GM23338 (cell line): ENCODE data around the gene OR56A5. TPM values are rescaled to one million over a fixed set of nuclear protein-coding genes. Genes with fewer than 3 reads are reported as not detected.

Experiments
- ATAC-seq: fragments of 200-7000 bp; cut with Tn5 transposase; 3 replicates; pipeline ENCODE4 v1.9.1; 2020
- DNase-seq: peaks from one replicate; pipeline ENCODE4 v3.0.0-alpha.2; 2015; ENCODE audit warnings: low spot score
- H2AFZ ChIP-seq: fragments of 200-600 bp; sonication (generic); 2 replicates; pipeline ENCODE4 v1.8.0; 2016; ENCODE audit warnings: antibody characterized with exemption, mild to moderate bottlenecking, moderate library complexity
- H3F3A ChIP-seq: fragments of 200-600 bp; sonication (generic); replicated peaks from 2 replicates; pipeline ENCODE4 v1.8.0; 2017; ENCODE audit warnings: antibody characterized with exemption, mixed run types, low read depth
- H3K27ac ChIP-seq: fragments of 200-600 bp; sonication (generic); 2 replicates; pipeline ENCODE4 v1.6.1; 2016; ENCODE audit warnings: low read depth
- H3K27me3 ChIP-seq: fragments of 200-600 bp; sonication (generic); 2 replicates; pipeline ENCODE4 v1.8.0; 2016; ENCODE audit warnings: mild to moderate bottlenecking, mixed run types, moderate library complexity; ENCODE audit not compliant: insufficient read depth
- H3K36me3 ChIP-seq: fragments of 200-600 bp; sonication (generic); 2 replicates; pipeline ENCODE4 v1.8.0; 2016; ENCODE audit warnings: mild to moderate bottlenecking; ENCODE audit not compliant: insufficient read depth
- H3K4me1 ChIP-seq: fragments of 200-600 bp; sonication (generic); 2 replicates; pipeline ENCODE4 v1.8.0; 2016; ENCODE audit warnings: mild to moderate bottlenecking, moderate library complexity; ENCODE audit not compliant: insufficient read depth
- H3K4me2 ChIP-seq: fragments of 200-600 bp; sonication (generic); 2 replicates; pipeline ENCODE4 v1.7.1; 2017; ENCODE audit warnings: mixed run types
- H3K4me3 ChIP-seq: fragments of 200-600 bp; sonication (generic); 2 replicates; pipeline ENCODE4 v1.6.1; 2016; ENCODE audit warnings: mixed run types
- H3K79me2 ChIP-seq: fragments of 200-600 bp; sonication (generic); replicated peaks from 2 replicates; pipeline ENCODE4 v1.8.0; 2017; ENCODE audit warnings: mild to moderate bottlenecking; ENCODE audit not compliant: insufficient read depth
- H3K9me2 ChIP-seq: fragments of 200-600 bp; sonication (generic); 2 replicates; pipeline ENCODE4 v1.8.0; 2017; ENCODE audit not compliant: insufficient read depth
- H4K20me1 ChIP-seq: fragments of 200-600 bp; sonication (generic); replicated peaks from 2 replicates; pipeline ENCODE4 v1.8.0; 2017; ENCODE audit warnings: mild to moderate bottlenecking; ENCODE audit not compliant: insufficient read depth
- H3K27ac Mint-ChIP-seq: 2 replicates; pipeline ENCODE4 v1.8.0; 2020; ENCODE audit warnings: inconsistent platforms, mild to moderate bottlenecking, moderate library complexity, mixed read lengths
- H3K27me3 Mint-ChIP-seq: 3 replicates; pipeline ENCODE4 v1.8.0; 2022; ENCODE audit warnings: low read depth, mild to moderate bottlenecking, moderate library complexity, mixed read lengths, inconsistent platforms; ENCODE audit not compliant: insufficient read depth, poor library complexity
- H3K36me3 Mint-ChIP-seq: 3 replicates; pipeline ENCODE4 v1.8.0; 2021; ENCODE audit warnings: low read depth, mild to moderate bottlenecking, inconsistent platforms, moderate library complexity, mixed read lengths
- H3K4me1 Mint-ChIP-seq: 3 replicates; pipeline ENCODE4 v1.8.0; 2020; ENCODE audit warnings: mild to moderate bottlenecking, inconsistent platforms, mixed read lengths
- H3K4me3 Mint-ChIP-seq: 3 replicates; pipeline ENCODE4 v1.8.0; 2021; ENCODE audit warnings: moderate library complexity, mild to moderate bottlenecking, inconsistent platforms, mixed read lengths
- H3K9me3 Mint-ChIP-seq: 3 replicates; pipeline ENCODE4 v1.8.0; 2020; ENCODE audit warnings: moderate library complexity, mild to moderate bottlenecking, inconsistent platforms, mixed read lengths
- CREB1 ChIP-seq: fragments of 250-450 bp; sonication (Bioruptor Pico); IDR thresholded peaks from 2 replicates; pipeline ENCODE4 v1.5.0; 2020; ENCODE audit warnings: low read depth, mild to moderate bottlenecking, moderate library complexity
- EZH2 ChIP-seq: fragments of 200-600 bp; sonication (generic); IDR thresholded peaks from one replicate; pipeline ENCODE4 v1.8.0; 2017; ENCODE audit warnings: antibody characterized with exemption, mild to moderate bottlenecking, low read depth; ENCODE audit not compliant: unreplicated experiment
- NANOG ChIP-seq: IDR thresholded peaks from 2 replicates; pipeline ENCODE4 v1.6.1; 2016; ENCODE audit warnings: antibody characterized with exemption, borderline replicate concordance
- ZNF114 ChIP-seq: fragments of 250-450 bp; sonication (Bioruptor Pico); IDR thresholded peaks from 2 replicates; pipeline ENCODE4 v1.5.0; 2020; ENCODE audit warnings: mild to moderate bottlenecking, moderate library complexity
- ZNF331 ChIP-seq: fragments of 250-450 bp; sonication (Bioruptor Pico); IDR thresholded peaks from 2 replicates; pipeline ENCODE4 v1.5.0; 2020; ENCODE audit warnings: low read depth, mild to moderate bottlenecking, moderate library complexity
- polyA plus RNA-seq: library from polyadenylated mRNA; unstranded; fragments of >200 nt; fragmentation: Nextera tagmentation; extraction: Ambion mirVana; gene quantifications from 2 replicates; pipeline ENCODE4 v1.2.1, GENCODE V29; 2016
- total RNA-seq: library from RNA; depleted of rRNA; stranded (reverse); fragments of >200 nt; shearing (Covaris generic); gene quantifications from 2 replicates; pipeline ENCODE4 v1.2.3, GENCODE V29; 2014
- TF ChIP-seq, protein P1 (sequence below): fragments of 250-450 bp; sonication (Bioruptor Pico); IDR thresholded peaks from 2 replicates; pipeline ENCODE4 v1.5.0; 2020; ENCODE audit warnings: mild to moderate bottlenecking, moderate library complexity
- TF ChIP-seq, protein P2 (sequence below): IDR thresholded peaks from 2 replicates; pipeline ENCODE4 v1.6.1; 2016; ENCODE audit warnings: antibody characterized with exemption

OR56A5 gene
- total and polyA plus RNA-seq, 2 experiments from 2014 or later: not detected

DNA sequence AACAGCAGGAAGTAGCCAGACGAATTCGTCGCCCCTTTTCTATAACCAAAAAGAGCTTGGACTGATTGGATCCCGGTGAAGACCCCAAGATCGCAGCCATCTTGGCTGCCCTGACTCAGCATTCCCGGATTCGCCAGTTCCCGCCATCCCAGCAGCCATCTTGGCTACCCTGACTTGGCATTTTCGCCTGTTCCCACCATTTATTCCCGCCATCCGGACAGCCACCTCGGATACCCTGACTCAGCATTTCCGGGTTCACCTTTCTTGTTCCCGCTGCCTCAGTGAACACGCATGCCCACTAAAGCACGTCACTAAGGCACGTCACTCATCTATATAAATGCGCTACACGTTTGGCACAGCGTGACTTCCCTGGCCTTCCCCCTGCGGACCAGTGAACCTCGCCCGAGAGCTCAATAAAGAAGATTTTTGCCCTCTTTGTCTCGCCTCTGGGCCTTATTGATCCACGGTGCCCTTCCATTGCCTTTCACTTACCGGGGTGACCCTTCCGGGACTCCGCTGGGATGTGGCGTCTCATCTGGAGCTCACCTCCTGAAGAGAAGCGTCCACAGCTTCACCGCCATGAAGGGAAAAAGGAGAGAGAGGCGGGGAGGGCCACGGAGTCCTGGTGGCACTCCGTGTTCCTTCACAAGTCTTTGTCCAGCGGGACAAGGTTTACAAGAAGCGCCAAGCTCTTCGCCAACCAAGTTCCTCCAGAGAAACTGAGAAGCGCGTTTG, 30.3 kb downstream of the OR56A5 start:
- H2AFZ ChIP-seq: no peak overlapping the region
- TF ChIP-seq ZNF331 (CRISPR knock-in tag) (no peak), CREB1 (CRISPR knock-in tag) (no peak), EZH2 (no peak), NANOG (no peak), ZNF114 (no peak)
- TF ChIP-seq, protein P1, sequence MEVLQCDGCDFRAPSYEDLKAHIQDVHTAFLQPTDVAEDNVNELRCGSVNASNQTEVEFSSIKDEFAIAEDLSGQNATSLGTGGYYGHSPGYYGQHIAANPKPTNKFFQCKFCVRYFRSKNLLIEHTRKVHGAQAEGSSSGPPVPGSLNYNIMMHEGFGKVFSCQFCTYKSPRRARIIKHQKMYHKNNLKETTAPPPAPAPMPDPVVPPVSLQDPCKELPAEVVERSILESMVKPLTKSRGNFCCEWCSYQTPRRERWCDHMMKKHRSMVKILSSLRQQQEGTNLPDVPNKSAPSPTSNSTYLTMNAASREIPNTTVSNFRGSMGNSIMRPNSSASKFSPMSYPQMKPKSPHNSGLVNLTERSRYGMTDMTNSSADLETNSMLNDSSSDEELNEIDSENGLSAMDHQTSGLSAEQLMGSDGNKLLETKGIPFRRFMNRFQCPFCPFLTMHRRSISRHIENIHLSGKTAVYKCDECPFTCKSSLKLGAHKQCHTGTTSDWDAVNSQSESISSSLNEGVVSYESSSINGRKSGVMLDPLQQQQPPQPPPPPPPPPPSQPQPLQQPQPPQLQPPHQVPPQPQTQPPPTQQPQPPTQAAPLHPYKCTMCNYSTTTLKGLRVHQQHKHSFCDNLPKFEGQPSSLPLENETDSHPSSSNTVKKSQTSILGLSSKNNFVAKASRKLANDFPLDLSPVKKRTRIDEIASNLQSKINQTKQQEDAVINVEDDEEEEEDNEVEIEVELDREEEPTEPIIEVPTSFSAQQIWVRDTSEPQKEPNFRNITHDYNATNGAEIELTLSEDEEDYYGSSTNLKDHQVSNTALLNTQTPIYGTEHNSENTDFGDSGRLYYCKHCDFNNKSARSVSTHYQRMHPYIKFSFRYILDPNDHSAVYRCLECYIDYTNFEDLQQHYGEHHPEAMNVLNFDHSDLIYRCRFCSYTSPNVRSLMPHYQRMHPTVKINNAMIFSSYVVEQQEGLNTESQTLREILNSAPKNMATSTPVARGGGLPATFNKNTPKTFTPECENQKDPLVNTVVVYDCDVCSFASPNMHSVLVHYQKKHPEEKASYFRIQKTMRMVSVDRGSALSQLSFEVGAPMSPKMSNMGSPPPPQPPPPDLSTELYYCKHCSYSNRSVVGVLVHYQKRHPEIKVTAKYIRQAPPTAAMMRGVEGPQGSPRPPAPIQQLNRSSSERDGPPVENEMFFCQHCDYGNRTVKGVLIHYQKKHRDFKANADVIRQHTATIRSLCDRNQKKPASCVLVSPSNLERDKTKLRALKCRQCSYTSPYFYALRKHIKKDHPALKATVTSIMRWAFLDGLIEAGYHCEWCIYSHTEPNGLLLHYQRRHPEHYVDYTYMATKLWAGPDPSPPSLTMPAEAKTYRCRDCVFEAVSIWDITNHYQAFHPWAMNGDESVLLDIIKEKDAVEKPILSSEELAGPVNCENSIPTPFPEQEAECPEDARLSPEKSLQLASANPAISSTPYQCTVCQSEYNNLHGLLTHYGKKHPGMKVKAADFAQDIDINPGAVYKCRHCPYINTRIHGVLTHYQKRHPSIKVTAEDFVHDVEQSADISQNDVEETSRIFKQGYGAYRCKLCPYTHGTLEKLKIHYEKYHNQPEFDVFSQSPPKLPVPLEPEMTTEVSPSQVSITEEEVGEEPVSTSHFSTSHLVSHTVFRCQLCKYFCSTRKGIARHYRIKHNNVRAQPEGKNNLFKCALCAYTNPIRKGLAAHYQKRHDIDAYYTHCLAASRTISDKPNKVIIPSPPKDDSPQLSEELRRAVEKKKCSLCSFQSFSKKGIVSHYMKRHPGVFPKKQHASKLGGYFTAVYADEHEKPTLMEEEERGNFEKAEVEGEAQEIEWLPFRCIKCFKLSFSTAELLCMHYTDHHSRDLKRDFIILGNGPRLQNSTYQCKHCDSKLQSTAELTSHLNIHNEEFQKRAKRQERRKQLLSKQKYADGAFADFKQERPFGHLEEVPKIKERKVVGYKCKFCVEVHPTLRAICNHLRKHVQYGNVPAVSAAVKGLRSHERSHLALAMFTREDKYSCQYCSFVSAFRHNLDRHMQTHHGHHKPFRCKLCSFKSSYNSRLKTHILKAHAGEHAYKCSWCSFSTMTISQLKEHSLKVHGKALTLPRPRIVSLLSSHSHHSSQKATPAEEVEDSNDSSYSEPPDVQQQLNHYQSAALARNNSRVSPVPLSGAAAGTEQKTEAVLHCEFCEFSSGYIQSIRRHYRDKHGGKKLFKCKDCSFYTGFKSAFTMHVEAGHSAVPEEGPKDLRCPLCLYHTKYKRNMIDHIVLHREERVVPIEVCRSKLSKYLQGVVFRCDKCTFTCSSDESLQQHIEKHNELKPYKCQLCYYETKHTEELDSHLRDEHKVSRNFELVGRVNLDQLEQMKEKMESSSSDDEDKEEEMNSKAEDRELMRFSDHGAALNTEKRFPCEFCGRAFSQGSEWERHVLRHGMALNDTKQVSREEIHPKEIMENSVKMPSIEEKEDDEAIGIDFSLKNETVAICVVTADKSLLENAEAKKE (CRISPR knock-in tag): no peak
- TF ChIP-seq, protein P2, sequence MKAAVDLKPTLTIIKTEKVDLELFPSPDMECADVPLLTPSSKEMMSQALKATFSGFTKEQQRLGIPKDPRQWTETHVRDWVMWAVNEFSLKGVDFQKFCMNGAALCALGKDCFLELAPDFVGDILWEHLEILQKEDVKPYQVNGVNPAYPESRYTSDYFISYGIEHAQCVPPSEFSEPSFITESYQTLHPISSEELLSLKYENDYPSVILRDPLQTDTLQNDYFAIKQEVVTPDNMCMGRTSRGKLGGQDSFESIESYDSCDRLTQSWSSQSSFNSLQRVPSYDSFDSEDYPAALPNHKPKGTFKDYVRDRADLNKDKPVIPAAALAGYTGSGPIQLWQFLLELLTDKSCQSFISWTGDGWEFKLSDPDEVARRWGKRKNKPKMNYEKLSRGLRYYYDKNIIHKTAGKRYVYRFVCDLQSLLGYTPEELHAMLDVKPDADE: no peak
- Mint-ChIP-seq H3K36me3 (peaks cover 13% of the 10 kb centered on the region), H3K27ac (peak overlapping the region; percentile 90), H3K9me3 (peaks cover 38% of the 10 kb centered on the region), H3K4me3 (no peak overlapping the region), H3K4me1 (no peaks in the 10 kb centered on the region; the same call in 2 of the 3 replicates), H3K27me3 (peaks cover 4% of the 10 kb centered on the region)
- no peak overlapping the region for H3K4me2 ChIP-seq
- H3K4me3 ChIP-seq: no peak overlapping the region
- no peaks in the 10 kb centered on the region for H3K79me2 ChIP-seq
- ATAC-seq: no peak
- H3F3A ChIP-seq: no peaks in the 10 kb centered on the region
- no peaks in the 10 kb centered on the region for H3K4me1 ChIP-seq
- H3K9me2 ChIP-seq: peaks cover 3% of the 10 kb centered on the region; the same call in 1 of the 2 replicates
- H3K27me3 ChIP-seq: no peaks in the 10 kb centered on the region
- H3K36me3 ChIP-seq: no peaks in the 10 kb centered on the region
- H4K20me1 ChIP-seq: no peaks in the 10 kb centered on the region
- no peak for DNase-seq
- no peak overlapping the region for H3K27ac ChIP-seq
